Measurements from ENCODE around the gene DDX52.
A peak's percentile ranks its signal among the peaks of the same experiment; 100 is the strongest.
"Not testable (repeated sequence)": the region's sequence is repeated elsewhere in the genome, so short reads cannot be mapped to it uniquely, and the experiment has no call there.

The DDX52 gene, protein sequence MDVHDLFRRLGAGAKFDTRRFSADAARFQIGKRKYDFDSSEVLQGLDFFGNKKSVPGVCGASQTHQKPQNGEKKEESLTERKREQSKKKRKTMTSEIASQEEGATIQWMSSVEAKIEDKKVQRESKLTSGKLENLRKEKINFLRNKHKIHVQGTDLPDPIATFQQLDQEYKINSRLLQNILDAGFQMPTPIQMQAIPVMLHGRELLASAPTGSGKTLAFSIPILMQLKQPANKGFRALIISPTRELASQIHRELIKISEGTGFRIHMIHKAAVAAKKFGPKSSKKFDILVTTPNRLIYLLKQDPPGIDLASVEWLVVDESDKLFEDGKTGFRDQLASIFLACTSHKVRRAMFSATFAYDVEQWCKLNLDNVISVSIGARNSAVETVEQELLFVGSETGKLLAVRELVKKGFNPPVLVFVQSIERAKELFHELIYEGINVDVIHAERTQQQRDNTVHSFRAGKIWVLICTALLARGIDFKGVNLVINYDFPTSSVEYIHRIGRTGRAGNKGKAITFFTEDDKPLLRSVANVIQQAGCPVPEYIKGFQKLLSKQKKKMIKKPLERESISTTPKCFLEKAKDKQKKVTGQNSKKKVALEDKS

DNA sequence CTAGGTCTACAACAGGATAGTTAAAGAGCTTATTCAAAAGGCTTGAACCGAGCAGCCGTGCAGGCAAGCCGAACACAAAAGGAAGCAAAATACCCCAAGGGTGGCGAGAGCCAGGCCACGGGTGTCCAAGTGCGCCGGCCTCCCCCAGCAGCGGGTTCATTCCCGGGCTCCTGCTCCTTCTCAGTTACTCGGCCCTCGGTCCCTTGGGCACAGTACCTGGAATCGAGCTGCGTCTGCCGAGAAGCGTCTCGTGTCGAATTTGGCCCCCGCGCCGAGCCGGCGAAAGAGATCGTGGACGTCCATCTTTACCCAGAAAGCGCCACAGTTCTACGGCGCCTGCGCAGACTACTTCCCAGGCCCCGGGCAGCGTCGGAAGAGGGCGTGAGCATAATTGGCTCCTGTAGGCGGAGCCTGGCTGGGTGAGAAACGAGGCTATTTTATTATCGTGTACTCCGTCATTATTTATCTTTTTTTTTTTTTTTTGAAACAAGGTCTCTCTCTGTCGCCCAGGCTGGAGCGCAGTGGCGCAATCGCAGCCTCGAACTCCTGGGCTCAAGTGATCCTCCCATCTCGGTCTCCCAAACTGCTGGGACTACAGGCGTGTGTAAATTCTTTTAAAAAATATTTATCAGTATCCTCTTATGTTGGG, at the start of gene DDX52:
DDX52 (minus strand) TSS at position 329 of the 649 bp plus-strand sequence; CDS start at position 303, 26 bp downstream.
- DNase-seq, result peak; percentile 39 to 91 (median 76)

DNA sequence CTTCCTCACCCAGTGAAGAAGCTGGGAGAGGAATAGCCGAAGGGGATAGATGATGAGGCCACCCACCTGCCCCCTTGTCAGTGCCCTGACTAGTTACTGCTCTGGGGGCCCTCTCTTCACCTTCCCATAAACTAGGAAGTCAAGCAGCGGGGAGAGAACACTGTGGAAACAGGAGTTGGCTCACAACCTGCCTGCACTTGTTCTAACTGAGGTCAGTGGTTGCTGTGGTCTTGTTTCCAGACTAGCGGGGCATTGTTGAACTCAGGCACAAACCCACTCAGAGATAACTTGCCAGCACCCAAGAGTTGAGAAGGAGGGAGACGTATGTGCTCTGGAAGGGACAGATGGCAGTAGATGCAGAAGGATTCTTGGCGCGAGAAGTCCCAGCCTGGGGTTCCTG, 48.6 kb upstream of the DDX52 start:
- no peak for DNase-seq

DNA sequence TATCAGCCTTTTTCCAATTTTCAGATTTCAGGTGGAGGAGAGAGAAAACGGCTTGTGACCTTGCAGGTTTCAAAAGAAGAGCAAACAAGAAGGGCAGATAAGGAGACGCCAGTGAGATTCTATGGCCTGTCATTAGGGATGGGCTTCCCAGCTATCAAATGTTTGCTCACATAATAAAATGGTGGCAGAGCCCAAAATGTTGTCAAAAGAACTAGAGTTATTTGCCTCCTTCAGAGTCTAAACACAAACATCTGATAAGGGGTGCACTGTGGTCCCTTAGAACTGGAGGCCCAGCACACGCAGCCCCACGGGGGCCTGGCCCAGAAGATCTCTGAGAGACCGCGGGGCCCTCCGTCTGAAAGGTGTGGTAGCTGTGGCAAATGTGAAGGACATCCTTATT, 46.1 kb upstream of the DDX52 start:
- DNase-seq, result no peak

DNA sequence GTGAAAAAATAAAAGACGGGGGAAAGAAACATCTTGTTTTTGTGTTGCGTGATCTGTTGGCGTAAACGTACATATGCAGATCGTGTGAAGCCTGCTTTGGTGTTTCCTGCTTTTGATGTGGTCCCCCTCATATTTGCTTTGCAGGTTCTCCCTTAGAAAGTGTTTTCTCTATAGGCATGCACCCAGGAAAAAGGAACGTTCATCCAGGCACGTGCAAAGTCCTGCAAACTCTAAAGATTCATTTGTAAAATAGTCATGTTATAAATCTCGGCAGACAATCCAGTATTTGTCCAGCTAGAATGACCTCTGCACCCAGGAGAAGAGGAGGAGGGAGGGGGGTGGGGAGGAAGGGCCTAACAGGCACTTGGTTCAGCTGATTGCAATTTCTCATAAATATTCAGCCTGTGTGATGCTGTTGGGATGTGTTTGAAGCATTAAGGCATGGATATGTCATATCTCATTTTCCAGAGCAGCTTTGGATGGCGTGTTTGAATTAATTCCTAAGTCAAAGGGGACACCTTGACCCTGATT, 40.3 kb upstream of the DDX52 start:
- no peak for DNase-seq

DNA sequence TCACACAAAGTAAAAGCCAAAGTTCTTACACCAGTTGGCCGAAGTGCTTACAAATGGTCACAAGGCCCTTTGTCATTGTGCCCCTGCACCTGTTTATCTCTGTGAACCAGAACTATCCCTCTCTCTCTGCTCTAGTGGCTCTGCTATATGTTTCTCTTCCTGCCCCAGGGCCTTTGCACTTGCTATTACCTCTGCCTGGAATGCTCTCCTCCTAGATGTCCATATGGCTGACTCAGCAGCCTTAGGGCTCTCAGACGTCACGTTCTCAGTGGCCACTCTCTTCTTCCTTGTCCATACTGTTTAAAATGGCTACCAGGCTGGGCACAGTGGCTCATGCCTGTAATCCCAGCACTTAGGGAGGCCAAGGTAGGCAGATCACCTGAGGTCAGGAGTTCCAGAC, 38.8 kb upstream of the DDX52 start:
- no peak for DNase-seq

DNA sequence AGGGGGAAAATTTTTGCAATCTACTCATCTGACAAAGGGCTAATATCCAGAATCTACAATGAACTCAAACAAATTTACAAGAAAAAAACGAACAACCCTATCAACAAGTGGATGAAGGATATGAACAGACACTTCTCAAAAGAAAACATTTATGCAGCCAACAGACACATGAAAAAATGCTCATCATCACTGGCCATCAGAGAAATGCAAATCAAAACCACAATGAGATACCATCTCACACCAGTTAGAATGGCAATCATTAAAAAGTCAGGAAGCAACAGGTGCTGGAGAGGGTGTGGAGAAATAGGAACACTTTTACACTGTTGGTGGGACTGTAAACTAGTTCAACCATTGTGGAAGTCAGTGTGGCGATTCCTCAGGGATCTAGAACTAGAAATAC, 36.7 kb upstream of the DDX52 start:
- not testable (repeated sequence) for DNase-seq

DNA sequence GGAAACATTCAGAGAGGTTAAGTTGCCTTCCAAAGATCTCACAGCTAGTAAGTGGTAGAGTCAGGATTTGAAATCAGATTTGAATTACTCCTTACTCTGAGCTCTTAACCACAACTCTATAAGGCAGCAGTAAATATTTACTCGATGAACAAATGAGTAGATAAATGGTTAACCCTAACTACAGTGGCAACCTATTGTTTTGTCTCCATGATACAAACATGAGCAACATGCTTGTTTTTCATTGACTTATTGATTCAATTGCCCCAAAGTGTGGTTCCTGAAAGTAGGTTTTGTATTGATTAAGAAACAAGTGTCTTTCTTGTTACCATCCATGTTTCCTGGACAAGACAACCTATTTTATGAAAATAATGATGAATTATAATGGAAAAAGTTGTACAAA, 34.8 kb upstream of the DDX52 start:
- DNase-seq, result no peak

DNA sequence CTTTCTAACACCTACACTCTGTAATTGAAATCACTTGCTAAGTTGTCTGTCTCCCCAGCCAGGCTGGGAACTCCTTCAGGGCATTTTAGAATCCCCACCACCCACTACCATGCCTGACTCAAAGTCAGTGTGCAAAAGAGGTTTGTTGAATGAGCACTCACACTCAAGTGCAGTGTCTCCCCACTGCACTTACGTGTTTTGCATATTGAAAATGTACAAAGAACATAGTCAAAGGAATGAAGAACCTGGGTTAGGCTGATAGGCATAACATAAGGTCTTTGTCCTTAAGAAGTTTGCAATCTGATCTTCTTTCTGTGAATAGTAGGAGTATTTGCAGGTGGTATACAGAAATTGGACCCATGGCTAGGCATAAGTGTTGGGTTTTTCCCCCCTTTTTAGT, 33.8 kb upstream of the DDX52 start:
- DNase-seq, result no peak

DNA sequence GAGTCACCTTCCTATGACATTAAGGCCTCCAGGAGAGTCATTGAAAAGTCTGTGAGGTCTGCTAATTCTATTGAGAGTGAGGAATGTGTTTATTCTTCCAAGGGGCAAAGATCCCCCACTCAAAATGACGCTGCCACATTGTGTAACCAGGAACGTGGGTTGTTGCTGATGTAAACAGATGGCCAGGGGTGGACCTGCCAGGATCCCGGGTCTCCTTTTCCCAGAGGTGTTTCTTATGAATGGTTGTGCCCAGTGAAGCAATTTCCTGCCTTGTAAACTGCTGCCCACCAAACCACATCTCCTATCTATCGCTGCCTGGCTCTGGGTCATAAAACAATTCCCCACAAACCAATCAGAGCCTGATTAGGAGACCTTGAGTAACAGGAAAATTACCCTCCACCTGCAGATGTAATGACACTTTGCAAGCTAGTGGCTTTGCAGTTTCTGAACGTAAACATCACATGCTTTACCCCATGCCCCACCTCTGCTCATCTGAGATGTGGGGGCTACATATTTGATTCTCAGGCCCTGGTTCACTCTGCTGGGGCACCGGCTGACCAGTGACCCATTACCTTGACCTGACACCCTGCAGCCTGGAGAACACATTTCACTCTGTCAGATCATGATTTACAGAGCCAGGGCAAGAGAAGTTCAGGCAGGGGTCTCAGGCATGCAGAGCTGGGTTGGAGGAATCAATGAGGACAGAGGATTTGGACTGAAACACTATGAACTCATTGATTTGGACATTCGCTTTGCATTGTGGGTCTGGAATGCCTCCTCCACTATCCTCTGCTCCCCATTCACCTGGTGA, 33.1 kb upstream of the DDX52 start:
- no peak for DNase-seq

DNA sequence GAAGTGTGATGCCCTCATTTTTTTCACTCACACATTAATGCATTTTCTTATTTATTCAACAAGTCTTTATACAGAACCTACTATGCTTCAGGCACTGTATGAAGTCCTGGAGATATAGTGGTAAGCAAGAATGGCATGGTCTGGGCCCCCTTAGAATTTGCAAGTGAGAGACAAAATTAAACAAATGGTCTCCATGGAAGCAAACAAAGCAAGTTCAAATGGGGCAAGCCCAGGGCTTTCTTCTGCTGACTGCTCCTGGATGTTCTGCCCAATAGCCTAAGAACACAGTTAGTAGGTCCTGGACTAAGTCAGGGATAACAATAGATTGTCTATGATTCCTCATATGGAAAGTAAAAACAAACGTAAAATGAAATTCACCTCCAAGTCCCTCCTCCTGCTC, 31.3 kb upstream of the DDX52 start:
- DNase-seq, result no peak

DNA sequence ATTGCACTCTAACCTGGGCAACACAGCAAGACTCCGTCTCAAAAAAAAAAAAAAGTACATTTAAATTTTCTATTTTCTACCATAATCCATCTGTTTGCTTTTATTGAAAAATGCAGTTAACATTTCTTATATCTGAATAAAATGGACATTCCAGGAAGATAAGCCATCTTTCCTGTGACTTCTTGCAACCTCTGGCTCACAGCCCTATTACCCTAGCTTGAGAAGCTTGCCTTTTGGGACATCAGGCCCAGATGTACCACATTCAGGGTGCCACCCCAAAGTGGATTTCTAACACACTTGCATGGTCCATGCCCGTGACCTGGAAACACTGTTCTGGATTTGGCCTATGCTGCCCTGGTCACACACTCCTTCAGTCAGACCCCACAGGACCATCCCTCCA, 30.1 kb upstream of the DDX52 start:
- no peak for DNase-seq

DNA sequence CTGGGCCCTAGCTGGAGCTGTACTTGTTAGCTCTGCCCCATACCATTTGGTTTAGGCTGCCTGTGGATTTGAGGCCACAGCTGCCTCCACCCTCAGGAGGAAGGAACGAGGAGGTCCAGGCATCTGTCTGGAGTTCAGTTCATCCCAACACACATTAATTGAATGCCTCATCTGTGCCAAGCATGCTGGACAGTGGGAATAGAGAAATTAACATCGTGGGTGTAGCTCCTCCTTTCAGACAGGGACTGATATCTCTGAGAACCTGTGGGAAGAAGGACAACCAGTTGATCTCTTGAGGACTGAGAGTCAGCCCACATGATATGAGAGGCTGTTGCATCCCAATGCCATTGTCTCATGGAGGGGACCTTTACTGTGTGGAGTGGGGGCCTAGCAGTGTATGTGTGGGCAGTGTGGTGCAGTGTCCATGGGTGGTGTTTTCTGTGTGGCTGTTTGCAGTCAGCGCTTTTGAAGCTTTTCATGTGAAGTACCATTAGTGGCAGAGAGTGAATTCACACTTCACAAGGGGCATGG, 29.4 kb upstream of the DDX52 start:
- no peak for DNase-seq

DNA sequence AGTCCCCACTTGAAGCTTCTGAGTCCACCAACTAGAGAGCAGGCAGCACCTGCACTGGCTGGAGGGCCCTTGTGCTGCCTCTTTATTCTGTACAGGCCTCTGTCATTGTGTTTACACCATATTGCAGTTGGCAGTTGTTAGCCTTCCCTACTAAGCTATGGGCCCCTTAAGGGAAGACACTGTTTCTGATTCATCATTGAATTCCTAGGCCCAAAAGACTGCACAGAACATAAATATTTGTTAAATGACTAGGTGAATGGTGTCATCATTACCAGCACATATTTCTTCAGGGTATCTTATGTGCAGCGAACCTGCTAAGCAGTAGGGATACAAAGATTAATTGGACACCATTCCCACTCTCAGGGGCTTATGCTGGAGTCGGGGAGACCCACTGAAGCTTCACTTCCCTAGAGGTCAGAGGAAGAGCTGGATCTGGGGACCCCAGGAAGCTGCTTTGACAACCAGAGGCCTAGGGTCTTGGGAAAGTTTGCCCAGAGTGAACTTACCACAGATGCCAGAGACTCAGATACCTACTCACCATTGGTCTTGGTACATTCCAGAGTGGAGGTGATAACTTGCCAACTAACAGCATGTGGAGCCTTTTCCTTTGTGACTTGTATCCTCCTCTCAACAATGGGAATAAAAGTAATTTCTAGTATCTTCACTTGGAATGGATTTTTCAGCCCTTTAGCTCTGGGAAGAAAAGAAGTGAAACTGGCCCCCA, 28.7 kb upstream of the DDX52 start:
- DNase-seq, result no peak

DNA sequence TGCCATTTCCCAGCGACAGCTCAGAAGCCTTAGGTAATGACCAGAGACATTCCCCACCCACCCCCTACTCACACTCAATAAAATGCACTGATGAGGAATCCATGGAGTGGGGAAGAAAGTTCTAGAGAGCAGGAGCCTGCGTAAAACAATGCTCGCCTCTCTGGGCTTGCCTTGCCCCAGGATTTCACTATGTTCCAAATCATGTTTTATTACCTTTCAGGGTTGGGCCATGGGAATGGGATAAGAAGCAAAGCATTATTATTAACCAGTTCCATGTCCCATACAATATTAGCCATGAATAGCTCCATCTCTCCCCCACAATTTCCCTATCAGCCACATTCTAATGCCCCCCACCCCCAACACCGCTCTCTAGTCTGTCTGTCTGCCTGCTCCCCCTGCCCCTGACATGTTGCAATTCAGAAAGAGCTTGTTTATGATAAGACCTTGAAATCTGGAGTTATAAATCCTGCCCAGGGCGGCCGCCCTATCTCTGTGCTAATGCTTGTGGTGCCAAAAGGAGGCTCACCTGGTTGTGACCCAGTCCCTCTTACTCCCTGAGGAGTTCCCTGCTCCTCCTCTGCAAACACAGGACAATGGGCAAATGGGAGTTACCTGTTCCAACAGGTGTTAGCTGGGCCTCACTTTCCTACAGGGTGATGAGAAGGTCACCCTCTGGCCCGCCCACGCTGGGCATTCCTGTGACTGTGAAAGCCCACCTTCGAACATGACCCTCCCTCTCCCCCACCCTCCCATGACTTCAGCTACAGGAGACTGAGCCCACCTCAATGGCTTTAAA, 28.0 kb upstream of the DDX52 start:
- no peak for DNase-seq

DNA sequence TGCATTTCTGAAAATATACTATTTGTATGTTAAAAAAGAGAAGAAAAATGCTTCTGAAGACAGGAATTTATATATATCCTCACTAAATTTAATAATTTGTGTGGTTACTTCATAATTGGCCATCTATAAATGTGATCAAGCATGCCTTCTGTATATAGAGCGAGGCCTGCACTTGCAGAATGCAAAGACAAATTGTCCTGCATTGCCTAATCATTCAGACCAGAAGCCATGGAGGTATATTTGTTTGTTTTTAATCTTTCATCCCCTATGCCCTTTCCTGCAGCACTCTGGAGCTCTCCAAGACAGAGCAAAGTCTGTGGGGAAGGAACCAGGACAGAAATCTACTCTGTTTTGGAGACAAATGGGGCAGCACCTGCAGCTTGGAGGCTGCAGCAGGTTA, 23.8 kb upstream of the DDX52 start:
- DNase-seq, result no peak

DNA sequence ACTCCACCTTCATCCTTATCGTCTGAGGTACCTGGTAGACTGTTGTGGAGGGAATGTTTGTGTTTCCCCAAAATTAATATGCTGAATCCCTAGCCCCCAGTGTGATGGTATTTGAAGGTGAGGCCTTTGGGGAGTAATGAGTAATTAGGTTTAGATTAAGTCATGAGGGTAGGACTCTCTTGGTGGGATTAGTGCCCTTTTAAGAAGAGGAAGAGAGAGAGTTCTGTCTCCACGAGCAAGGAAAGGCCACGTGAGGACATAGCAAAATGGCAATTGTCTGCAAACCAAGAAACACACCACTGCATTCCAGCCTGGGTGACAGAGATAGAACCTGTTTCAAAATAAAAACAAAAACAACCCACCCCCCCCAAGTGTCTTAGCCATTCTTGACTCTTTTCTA, 21.0 kb upstream of the DDX52 start:
- no peak for DNase-seq

DNA sequence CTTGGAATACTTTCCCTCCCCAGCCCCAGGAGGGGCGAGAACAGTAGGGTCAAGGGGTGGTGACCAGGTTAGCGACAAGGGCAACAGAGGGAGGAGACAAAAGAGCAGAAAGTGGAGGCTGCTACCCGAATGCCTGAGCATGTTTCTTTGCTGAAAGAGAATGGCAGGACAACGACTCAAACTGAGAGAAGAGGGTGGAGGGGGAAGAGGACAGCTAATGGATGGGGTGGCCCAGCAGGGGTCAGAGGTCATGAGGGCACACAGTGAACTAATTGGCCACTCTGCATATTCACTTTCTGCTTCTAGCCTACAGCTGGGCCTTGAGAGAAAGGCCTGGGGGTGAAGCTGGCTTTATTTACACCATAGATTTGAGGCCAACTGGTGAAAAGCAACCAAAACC, 19.1 kb upstream of the DDX52 start:
- DNase-seq, result no peak

DNA sequence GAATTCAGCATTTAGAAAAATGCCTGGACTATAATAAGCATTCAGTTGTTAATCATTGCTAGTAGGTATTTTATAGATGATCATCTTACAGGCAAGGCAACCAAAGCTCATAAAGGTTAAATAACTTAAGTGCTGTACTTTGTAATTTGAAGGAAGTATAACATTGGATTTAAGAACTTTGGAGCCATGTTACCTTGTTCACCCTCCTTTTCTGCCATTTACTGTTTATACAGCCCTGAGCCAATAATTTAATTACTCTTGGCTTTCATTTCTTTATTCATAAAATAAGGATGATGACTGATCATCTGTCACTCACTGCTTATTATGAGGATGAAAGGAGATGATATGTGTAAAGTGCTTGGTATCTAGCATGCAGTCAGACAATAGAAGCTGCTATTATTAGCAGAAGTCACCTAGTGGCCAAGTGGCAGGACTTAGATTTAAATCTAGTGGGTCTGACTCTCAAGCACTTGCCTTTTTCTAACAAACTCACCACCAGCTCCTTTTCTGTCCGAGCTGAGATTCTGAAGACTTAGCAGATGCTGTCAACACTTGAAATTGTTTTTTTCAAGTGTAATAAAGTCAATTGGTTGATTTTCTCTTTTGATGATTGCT, 18.3 kb upstream of the DDX52 start:
- DNase-seq, result no peak

DNA sequence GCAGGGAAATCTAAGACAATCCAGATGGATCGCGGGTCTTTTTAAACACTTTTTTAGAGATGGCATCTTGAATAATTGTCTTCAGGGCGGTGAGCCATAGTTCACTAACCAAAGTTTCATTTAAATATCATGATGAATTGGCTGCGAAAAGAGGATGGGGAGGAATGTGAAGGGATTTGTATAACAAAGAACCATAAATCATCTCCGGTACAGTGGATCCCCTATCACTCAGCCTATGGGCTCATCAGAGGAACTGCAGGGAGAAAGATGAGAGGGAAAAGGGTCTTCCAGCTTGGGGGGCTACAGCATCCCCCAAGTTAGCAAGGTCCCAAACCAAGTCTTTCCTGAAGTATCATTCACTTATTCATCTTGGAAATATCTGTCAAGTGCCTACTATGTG, 16.7 kb upstream of the DDX52 start:
- DNase-seq, result no peak
